Gastrocnemius medialis (tissue), 4 donors: ENCODE data around the gene MOB3B. TPM values are rescaled to one million over a fixed set of nuclear protein-coding genes. Genes with fewer than 3 reads are reported as not detected.

Source experiments
- ATAC-seq, 2 donors: fragments of 150-250 bp; one replicate each; pipeline ENCODE4 v1.9.1; 2016
- DNase-seq, 2 donors: peaks; one replicate each; pipeline ENCODE4 v3.0.0-alpha.2; 2019
- H3K27ac ChIP-seq, 4 donors: fragments of 200-600 bp; sonication (generic); 1 replicate in 1 of 4; 2 replicates in 3 of 4; pipeline ENCODE4 v1.5.1; 2016 to 2018; ENCODE audit warnings: mild to moderate bottlenecking in 2 of 4, moderate library complexity in 1 of 4
- H3K27me3 ChIP-seq, 3 donors: fragments of 200-600 bp; sonication (generic) in 2 of 3; 1 replicate in 1 of 3; 2 replicates in 2 of 3; pipeline versions ENCODE4 v1.5.1 to v1.6.0; 2016 to 2019; ENCODE audit warnings: mild to moderate bottlenecking in 1 of 3, moderate library complexity in 1 of 3
- H3K36me3 ChIP-seq, 2 donors: fragments of 200-600 bp; sonication (generic) in 1 of 2; one replicate each; pipeline ENCODE4 v1.5.1; 2017 to 2018
- H3K4me1 ChIP-seq, 2 donors: fragments of 200-600 bp; sonication (generic) in 1 of 2; one replicate each; pipeline ENCODE4 v1.5.1; 2016 to 2017; ENCODE audit warnings: mild to moderate bottlenecking in 2 of 2
- H3K4me3 ChIP-seq, 4 donors: fragments of 200-600 bp; sonication (generic) in 3 of 4; 1 replicate in 1 of 4; 2 replicates in 3 of 4; pipeline ENCODE4 v1.5.1; 2016 to 2019; ENCODE audit warnings: mild to moderate bottlenecking in 2 of 4
- H3K9me3 ChIP-seq, 3 donors: fragments of 200-600 bp; sonication (generic) in 2 of 3; 1 replicate in 1 of 3; 2 replicates in 2 of 3; pipeline ENCODE4 v1.5.1; 2016 to 2019
- CTCF ChIP-seq, 5 experiments: fragments of 450-650 bp in 3 of 5; fragments of 200-600 bp in 2 of 5; sonication (generic) in 2 of 5; IDR thresholded peaks in 4 of 5; conservative IDR thresholded peaks in 1 of 5; 1 replicate in 4 of 5; 2 replicates in 1 of 5; pipeline ENCODE4 v1.5.1; 2016 to 2019; ENCODE audit warnings: antibody characterized with exemption in 5 of 5, mild to moderate bottlenecking in 3 of 5, moderate library complexity in 3 of 5
- POLR2A ChIP-seq, 2 donors: fragments of 450-650 bp; IDR thresholded peaks; one replicate each; pipeline ENCODE4 v1.6.1; 2017; ENCODE audit warnings: antibody characterized with exemption in 2 of 2, mild to moderate bottlenecking in 2 of 2, moderate library complexity in 2 of 2
- in situ Hi-C, 4 donors: fragments of 200-750 bp; cut with MboI; loops; one replicate each; pipeline versions ENCODE4 v1.15.0 to v1.8.0; 2017; ENCODE audit warnings: low sequenced_read_pairs in 4 of 4
- intact Hi-C: fragments of 100-400 bp; cut with DNase I; formaldehyde crosslinking; loops from one replicate; pipeline ENCODE4 v1.15.1; 2023; ENCODE audit warnings: low total_unique reads
- total RNA-seq, 4 donors: library from RNA; depleted of rRNA; stranded (reverse); fragments of >200 nt; gene quantifications; one replicate each; pipeline versions ENCODE4 v1.1.0 to v1.2.3, GENCODE V29; 2016

The MOB3B gene
- total RNA-seq, 4 donors from 2014 or later, result 3.4 to 16.3 (median 12.7) TPM

- H3K36me3 ChIP-seq, result no peaks in the 10 kb centered on the region
- H3K9me3 ChIP-seq, result no peaks in the 10 kb centered on the region
- H3K4me1 ChIP-seq, result peaks cover 6 to 10% of the 10 kb centered on the region in 2 donors
- TF ChIP-seq POLR2A (IDR thresholded peaks at IDR 0.05) (no peak), CTCF (IDR thresholded peaks at IDR 0.05 in 4 of 5, conservative IDR thresholded peaks at IDR 0.05 in 1 of 5) (no peak)
- DNase-seq, result no peak
- no peaks in the 10 kb centered on the region for H3K27me3 ChIP-seq
- in situ Hi-C loops, result loop anchor here in 1 of 4 donors (10.0 kb wide), 1 partner anchor 56 kb away; no protein-coding TSS in a partner anchor
- H3K27ac ChIP-seq, result no peak overlapping the region
- H3K4me3 ChIP-seq, result no peak overlapping the region
- intact Hi-C loops, result no loop called here
- no peak for ATAC-seq
Measured at GRCh38 chr9:27391040-27391895, 138.3 kb downstream of the MOB3B start.

GRCh38 chr9:27388150-27388549 lies 141.5 kb downstream of the MOB3B start:
- intact Hi-C loops, result no loop called here
- TF ChIP-seq CTCF (IDR thresholded peaks at IDR 0.05 in 4 of 5, conservative IDR thresholded peaks at IDR 0.05 in 1 of 5) (no peak), POLR2A (IDR thresholded peaks at IDR 0.05) (no peak)
- Histone ChIP-seq H3K36me3 (no peaks in the 10 kb centered on the region), H3K4me1 (no peaks in the 10 kb centered on the region), H3K9me3 (no peaks in the 10 kb centered on the region), H3K27ac (no peak overlapping the region), H3K4me3 (no peak overlapping the region), H3K27me3 (no peaks in the 10 kb centered on the region)
- ATAC-seq (no peak), DNase-seq (no peak)
- in situ Hi-C loops, result loop anchor here in 1 of 4 donors (10.0 kb wide), 1 partner anchor 57 kb away; no protein-coding TSS in a partner anchor

- intact Hi-C loops, result no loop called here
- no peak for TF ChIP-seq POLR2A (IDR thresholded peaks at IDR 0.05)
- TF ChIP-seq CTCF (IDR thresholded peaks at IDR 0.05 in 4 of 5, conservative IDR thresholded peaks at IDR 0.05 in 1 of 5), result no peak
- in situ Hi-C loops, result loop anchor here in 1 of 4 donors (10.0 kb wide), 1 partner anchor 57 kb away; no protein-coding TSS in a partner anchor
- Histone ChIP-seq H3K36me3 (no peaks in the 10 kb centered on the region), H3K9me3 (no peaks in the 10 kb centered on the region), H3K27ac (no peak overlapping the region), H3K4me1 (no peaks in the 10 kb centered on the region), H3K4me3 (no peak overlapping the region), H3K27me3 (no peaks in the 10 kb centered on the region)
- DNase-seq, result no peak
- ATAC-seq, result no peak
Measured at GRCh38 chr9:27387722-27388121, 141.9 kb downstream of the MOB3B start.

- Histone ChIP-seq H3K27me3 (no peaks in the 10 kb centered on the region), H3K9me3 (no peaks in the 10 kb centered on the region), H3K36me3 (no peaks in the 10 kb centered on the region), H3K27ac (no peak overlapping the region), H3K4me1 (no peaks in the 10 kb centered on the region), H3K4me3 (no peak overlapping the region)
- intact Hi-C loops (no loop called here), in situ Hi-C loops (loop anchor here in 1 of 4 donors (10.0 kb wide), 1 partner anchor 58 kb away; no protein-coding TSS in a partner anchor)
- TF ChIP-seq CTCF (IDR thresholded peaks at IDR 0.05 in 4 of 5, conservative IDR thresholded peaks at IDR 0.05 in 1 of 5), result no peak
- no peak for TF ChIP-seq POLR2A (IDR thresholded peaks at IDR 0.05)
- DNase-seq, result no peak
- no peak for ATAC-seq
Measured at GRCh38 chr9:27386571-27387091, 143.0 kb downstream of the MOB3B start.
